OCI-LY3 (cell line): Measurements from ENCODE around the gene GDPD5.

ENCODE experiments used
- EZH2phosphoT487 ChIP-seq: fragments of 200-600 bp; shearing (Covaris generic); IDR thresholded peaks from 2 replicates; pipeline ENCODE4 v1.6.1; 2018; ENCODE audit warnings: antibody characterized with exemption, mixed run types, low read depth
- TF ChIP-seq, protein P1 (sequence below): fragments of 200-600, 300-600 bp; sonication (generic); IDR thresholded peaks from 2 replicates; pipeline ENCODE4 v1.5.1; 2014; ENCODE audit warnings: antibody characterized with exemption, low read length, low read depth

DNA sequence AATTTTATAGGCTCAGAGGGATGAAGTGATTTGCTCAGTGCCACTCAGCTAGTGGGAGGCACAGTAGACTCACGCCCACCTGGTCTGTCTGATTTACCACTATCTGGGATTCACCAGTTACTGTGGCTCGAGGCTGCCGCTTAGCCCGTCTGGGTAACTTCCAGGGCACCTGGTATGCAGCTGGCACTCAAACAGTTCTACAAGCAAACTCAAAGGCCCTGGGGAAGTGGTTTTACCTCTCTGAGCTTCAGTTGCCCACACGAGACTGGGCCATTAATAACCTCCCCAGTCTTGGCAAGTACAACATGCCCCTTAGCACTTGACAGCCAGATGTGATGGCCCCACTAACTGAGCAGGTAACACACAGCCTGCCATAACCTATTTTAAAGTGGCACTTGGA, 2.6 kb downstream of the GDPD5 start:
- TF ChIP-seq, protein P1, sequence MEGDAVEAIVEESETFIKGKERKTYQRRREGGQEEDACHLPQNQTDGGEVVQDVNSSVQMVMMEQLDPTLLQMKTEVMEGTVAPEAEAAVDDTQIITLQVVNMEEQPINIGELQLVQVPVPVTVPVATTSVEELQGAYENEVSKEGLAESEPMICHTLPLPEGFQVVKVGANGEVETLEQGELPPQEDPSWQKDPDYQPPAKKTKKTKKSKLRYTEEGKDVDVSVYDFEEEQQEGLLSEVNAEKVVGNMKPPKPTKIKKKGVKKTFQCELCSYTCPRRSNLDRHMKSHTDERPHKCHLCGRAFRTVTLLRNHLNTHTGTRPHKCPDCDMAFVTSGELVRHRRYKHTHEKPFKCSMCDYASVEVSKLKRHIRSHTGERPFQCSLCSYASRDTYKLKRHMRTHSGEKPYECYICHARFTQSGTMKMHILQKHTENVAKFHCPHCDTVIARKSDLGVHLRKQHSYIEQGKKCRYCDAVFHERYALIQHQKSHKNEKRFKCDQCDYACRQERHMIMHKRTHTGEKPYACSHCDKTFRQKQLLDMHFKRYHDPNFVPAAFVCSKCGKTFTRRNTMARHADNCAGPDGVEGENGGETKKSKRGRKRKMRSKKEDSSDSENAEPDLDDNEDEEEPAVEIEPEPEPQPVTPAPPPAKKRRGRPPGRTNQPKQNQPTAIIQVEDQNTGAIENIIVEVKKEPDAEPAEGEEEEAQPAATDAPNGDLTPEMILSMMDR, result no peak
- no peak for TF ChIP-seq EZH2phosphoT487
